HepG2 (cell line): ENCODE results near the gene SIRT7. TPM values are rescaled to one million over a fixed set of nuclear protein-coding genes. Genes with fewer than 3 reads are reported as not detected.

Source experiments
- BCL6 ChIP-seq: IDR thresholded peaks from 2 replicates; pipeline ENCODE4 v1.6.1; 2016; ENCODE audit warnings: missing genetic modification reagents, missing compliant biosample characterization
- CAMTA2 ChIP-seq: sonication (generic); formaldehyde crosslinking; IDR thresholded peaks from 2 replicates; pipeline ENCODE4 v1.4.0; 2020; ENCODE audit warnings: mild to moderate bottlenecking, missing genetic modification reagents, borderline replicate concordance
- CCAR2 ChIP-seq: fragments of 200-400 bp; formaldehyde crosslinking; optimal IDR thresholded peaks from 2 replicates; pipeline ENCODE3; 2018; ENCODE audit warnings: low read depth, mild to moderate bottlenecking, low read length, moderate library complexity
- GFI1 ChIP-seq: sonication (generic); formaldehyde crosslinking; IDR thresholded peaks from 2 replicates; pipeline ENCODE4 v1.5.0; 2020; ENCODE audit warnings: missing genetic modification reagents, mild to moderate bottlenecking, borderline replicate concordance
- HNRNPK ChIP-seq: fragments of 200-400 bp; formaldehyde crosslinking; IDR thresholded peaks from 2 replicates; pipeline ENCODE4 v1.6.1; 2018; ENCODE audit warnings: low read length, low read depth, moderate library complexity, mild to moderate bottlenecking; ENCODE audit not compliant: poor library complexity, severe bottlenecking
- HNRNPL ChIP-seq: fragments of 200-400 bp; formaldehyde crosslinking; IDR thresholded peaks from 2 replicates; pipeline ENCODE4 v1.6.1; 2017; ENCODE audit warnings: mild to moderate bottlenecking, low read depth, low read length
- MED1 ChIP-seq: sonication (generic); formaldehyde crosslinking; IDR thresholded peaks from 2 replicates; pipeline ENCODE4 v1.4.0; 2020; ENCODE audit warnings: missing genetic modification reagents
- PCBP1 ChIP-seq: fragments of 200-400 bp; formaldehyde crosslinking; IDR thresholded peaks from 2 replicates; pipeline ENCODE4 v1.6.1; 2017; ENCODE audit warnings: mild to moderate bottlenecking, low read depth, low read length, borderline replicate concordance
- POLR2AphosphoS2 ChIP-seq: IDR thresholded peaks from 2 replicates; pipeline ENCODE4 v1.6.1; 2011; ENCODE audit warnings: low read depth, low read length, improper control_type of control experiment
- TBX2 ChIP-seq: sonication (generic); formaldehyde crosslinking; IDR thresholded peaks from 2 replicates; pipeline ENCODE4 v1.5.0; 2020; ENCODE audit warnings: missing genetic modification reagents, mild to moderate bottlenecking, borderline replicate concordance
- ZBTB7A ChIP-seq: sonication (generic); formaldehyde crosslinking; IDR thresholded peaks from 2 replicates; pipeline ENCODE4 v1.8.0; 2022; ENCODE audit warnings: mild to moderate bottlenecking, missing genetic modification reagents
- ZNF180 ChIP-seq: sonication (generic); formaldehyde crosslinking; IDR thresholded peaks from 2 replicates; pipeline ENCODE4 v1.4.0; 2020; ENCODE audit warnings: low read depth, missing genetic modification reagents, borderline replicate concordance
- ZNF354B ChIP-seq: sonication (generic); formaldehyde crosslinking; IDR thresholded peaks from 2 replicates; pipeline ENCODE4 v1.8.0; 2022; ENCODE audit warnings: mild to moderate bottlenecking, missing genetic modification reagents
- ZNF569 ChIP-seq: sonication (generic); formaldehyde crosslinking; IDR thresholded peaks from 2 replicates; pipeline ENCODE4 v1.5.0; 2020; ENCODE audit warnings: mild to moderate bottlenecking, missing genetic modification reagents, moderate library complexity, borderline replicate concordance
- ZNF777 ChIP-seq: sonication (generic); formaldehyde crosslinking; IDR thresholded peaks from 2 replicates; pipeline ENCODE4 v1.4.0; 2020; ENCODE audit warnings: missing genetic modification reagents
- ZNF790 ChIP-seq: sonication (generic); formaldehyde crosslinking; IDR thresholded peaks from 2 replicates; pipeline ENCODE4 v1.8.0; 2022; ENCODE audit warnings: missing genetic modification reagents, mild to moderate bottlenecking, borderline replicate concordance
- polyA plus RNA-seq, 8 experiments: library from polyadenylated mRNA; depleted of rRNA in 3 of 8; stranded (reverse) in 7 of 8; unstranded in 1 of 8; fragments of >200 nt; fragmentation: Illumina TruSeq in 4 of 8; extraction: Trizol in 4 of 8; gene quantifications; 2 replicates each; pipeline versions ENCODE4 v1.2.1 to v1.2.3, GENCODE V29; 2011 to 2016; ENCODE audit warnings: low read depth in 4 of 8, missing spikeins in 1 of 8, mixed read lengths in 1 of 8; ENCODE audit not compliant: insufficient read depth in 1 of 8
- total RNA-seq, 5 experiments: library from RNA; depleted of rRNA; stranded (reverse); fragments of >200 nt; fragmentation: Illumina TruSeq; extraction: Trizol; gene quantifications; 2 replicates each; pipeline ENCODE4 v1.2.3, GENCODE V29; 2016; ENCODE audit warnings: low read depth in 1 of 5
- TF ChIP-seq, protein P1 (sequence below): IDR thresholded peaks from 2 replicates; pipeline ENCODE4 v1.4.0; 2020; ENCODE audit warnings: mild to moderate bottlenecking, missing genetic modification reagents
- TF ChIP-seq, protein P2 (sequence below), 2 experiments: IDR thresholded peaks; 2 replicates each; pipeline ENCODE4 v1.6.1; 2011 to 2012; ENCODE audit warnings: low read length in 2 of 2, borderline replicate concordance in 1 of 2, low read depth in 1 of 2, mild to moderate bottlenecking in 1 of 2, moderate library complexity in 1 of 2
- TF ChIP-seq, protein P3 (sequence below): sonication (generic); formaldehyde crosslinking; conservative IDR thresholded peaks from 2 replicates; pipeline ENCODE4 v1.8.0; 2022; ENCODE audit warnings: missing genetic modification reagents

SIRT7 gene
- total and polyA plus RNA-seq, 2 of the 13 experiments (the other 11 are each of a cell fraction or from before 2014, with no cell fraction given) = 8.3 to 24.8 TPM

DNA sequence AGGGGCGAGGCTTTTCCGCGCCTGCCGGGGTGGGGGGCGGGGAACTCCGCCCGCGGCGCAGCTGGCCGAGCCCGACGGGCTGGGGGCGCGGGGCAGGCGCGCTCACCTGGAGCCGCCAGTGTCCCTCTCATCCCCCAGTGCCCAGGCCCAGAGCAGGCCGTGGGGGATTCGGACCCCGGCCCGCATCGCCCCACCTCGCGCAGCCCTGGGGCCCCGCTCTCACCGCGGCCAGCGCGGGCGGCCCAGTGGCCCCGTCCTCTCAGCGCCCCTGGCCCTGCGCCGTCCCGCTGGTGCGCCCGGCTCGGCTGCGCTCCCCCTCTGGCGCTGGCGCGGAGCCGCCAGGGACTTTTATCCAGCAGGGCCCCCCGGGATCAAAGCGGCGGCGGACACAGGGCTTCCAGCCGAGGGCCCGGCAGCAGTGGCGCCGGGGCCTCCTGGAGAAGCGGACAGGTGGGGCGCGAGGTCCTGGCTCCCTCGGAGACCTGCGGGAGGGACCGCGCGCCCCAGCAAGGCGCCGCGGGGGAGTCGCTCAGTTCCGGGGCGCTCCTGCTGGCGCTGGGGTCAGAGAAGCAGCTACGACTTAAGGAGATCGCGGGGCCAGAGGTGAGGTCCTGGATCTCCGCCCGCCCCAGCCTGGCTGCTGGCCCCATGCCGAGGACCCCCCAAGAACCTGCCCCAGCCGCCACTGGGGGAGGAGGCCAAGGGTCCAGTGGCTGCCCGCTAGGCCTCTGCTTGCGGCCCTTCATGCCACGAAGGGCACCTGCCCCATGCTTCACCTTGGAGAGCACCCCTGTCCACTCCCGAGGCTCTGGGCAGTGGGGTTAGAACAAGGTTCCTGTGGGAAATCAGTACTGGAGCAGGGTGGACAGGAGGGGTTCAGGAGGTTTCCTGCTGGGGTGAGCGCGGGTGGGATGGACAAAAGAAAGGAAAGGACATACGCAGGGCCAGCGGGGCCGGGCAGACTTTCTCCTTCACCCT, 43.8 kb upstream of the SIRT7 start (continued):
- TF ChIP-seq HNRNPK (no peak), ZNF790 (CRISPR knock-in tag) (no peak), ZBTB7A (CRISPR knock-in tag) (no peak), ZNF777 (CRISPR knock-in tag) (0 out of 2 replicates have a peak, but pooled peaks have one; percentile 57), BCL6 (CRISPR knock-in tag) (no peak), GFI1 (no peak), TBX2 (CRISPR knock-in tag) (peak; percentile 15; the same call in 1 of the 2 replicates), ZNF569 (CRISPR knock-in tag) (no peak), ZNF180 (no peak), ZNF354B (no peak), POLR2AphosphoS2 (no peak), MED1 (CRISPR knock-in tag) (peak; percentile 28), PCBP1 (0 out of 2 replicates have a peak, but pooled peaks have one; percentile 10), CAMTA2 (CRISPR knock-in tag) (no peak), CCAR2 (no peak), HNRNPL (peak; percentile 84)
- TF ChIP-seq, protein P1, sequence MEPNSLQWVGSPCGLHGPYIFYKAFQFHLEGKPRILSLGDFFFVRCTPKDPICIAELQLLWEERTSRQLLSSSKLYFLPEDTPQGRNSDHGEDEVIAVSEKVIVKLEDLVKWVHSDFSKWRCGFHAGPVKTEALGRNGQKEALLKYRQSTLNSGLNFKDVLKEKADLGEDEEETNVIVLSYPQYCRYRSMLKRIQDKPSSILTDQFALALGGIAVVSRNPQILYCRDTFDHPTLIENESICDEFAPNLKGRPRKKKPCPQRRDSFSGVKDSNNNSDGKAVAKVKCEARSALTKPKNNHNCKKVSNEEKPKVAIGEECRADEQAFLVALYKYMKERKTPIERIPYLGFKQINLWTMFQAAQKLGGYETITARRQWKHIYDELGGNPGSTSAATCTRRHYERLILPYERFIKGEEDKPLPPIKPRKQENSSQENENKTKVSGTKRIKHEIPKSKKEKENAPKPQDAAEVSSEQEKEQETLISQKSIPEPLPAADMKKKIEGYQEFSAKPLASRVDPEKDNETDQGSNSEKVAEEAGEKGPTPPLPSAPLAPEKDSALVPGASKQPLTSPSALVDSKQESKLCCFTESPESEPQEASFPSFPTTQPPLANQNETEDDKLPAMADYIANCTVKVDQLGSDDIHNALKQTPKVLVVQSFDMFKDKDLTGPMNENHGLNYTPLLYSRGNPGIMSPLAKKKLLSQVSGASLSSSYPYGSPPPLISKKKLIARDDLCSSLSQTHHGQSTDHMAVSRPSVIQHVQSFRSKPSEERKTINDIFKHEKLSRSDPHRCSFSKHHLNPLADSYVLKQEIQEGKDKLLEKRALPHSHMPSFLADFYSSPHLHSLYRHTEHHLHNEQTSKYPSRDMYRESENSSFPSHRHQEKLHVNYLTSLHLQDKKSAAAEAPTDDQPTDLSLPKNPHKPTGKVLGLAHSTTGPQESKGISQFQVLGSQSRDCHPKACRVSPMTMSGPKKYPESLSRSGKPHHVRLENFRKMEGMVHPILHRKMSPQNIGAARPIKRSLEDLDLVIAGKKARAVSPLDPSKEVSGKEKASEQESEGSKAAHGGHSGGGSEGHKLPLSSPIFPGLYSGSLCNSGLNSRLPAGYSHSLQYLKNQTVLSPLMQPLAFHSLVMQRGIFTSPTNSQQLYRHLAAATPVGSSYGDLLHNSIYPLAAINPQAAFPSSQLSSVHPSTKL (CRISPR knock-in tag) = no peak
- TF ChIP-seq, protein P2, sequence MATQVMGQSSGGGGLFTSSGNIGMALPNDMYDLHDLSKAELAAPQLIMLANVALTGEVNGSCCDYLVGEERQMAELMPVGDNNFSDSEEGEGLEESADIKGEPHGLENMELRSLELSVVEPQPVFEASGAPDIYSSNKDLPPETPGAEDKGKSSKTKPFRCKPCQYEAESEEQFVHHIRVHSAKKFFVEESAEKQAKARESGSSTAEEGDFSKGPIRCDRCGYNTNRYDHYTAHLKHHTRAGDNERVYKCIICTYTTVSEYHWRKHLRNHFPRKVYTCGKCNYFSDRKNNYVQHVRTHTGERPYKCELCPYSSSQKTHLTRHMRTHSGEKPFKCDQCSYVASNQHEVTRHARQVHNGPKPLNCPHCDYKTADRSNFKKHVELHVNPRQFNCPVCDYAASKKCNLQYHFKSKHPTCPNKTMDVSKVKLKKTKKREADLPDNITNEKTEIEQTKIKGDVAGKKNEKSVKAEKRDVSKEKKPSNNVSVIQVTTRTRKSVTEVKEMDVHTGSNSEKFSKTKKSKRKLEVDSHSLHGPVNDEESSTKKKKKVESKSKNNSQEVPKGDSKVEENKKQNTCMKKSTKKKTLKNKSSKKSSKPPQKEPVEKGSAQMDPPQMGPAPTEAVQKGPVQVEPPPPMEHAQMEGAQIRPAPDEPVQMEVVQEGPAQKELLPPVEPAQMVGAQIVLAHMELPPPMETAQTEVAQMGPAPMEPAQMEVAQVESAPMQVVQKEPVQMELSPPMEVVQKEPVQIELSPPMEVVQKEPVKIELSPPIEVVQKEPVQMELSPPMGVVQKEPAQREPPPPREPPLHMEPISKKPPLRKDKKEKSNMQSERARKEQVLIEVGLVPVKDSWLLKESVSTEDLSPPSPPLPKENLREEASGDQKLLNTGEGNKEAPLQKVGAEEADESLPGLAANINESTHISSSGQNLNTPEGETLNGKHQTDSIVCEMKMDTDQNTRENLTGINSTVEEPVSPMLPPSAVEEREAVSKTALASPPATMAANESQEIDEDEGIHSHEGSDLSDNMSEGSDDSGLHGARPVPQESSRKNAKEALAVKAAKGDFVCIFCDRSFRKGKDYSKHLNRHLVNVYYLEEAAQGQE (IDR thresholded peaks at IDR 0.05; ENCODE audit: borderline replicate concordance in 1 of 2, low read depth in 1 of 2, low read length in 2 of 2) = peak in 1 of 2 experiments; percentile 68; a peak in 2 of 4 replicates
- TF ChIP-seq, protein P3, sequence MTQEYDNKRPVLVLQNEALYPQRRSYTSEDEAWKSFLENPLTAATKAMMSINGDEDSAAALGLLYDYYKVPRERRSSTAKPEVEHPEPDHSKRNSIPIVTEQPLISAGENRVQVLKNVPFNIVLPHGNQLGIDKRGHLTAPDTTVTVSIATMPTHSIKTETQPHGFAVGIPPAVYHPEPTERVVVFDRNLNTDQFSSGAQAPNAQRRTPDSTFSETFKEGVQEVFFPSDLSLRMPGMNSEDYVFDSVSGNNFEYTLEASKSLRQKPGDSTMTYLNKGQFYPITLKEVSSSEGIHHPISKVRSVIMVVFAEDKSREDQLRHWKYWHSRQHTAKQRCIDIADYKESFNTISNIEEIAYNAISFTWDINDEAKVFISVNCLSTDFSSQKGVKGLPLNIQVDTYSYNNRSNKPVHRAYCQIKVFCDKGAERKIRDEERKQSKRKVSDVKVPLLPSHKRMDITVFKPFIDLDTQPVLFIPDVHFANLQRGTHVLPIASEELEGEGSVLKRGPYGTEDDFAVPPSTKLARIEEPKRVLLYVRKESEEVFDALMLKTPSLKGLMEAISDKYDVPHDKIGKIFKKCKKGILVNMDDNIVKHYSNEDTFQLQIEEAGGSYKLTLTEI = no peak
